ENCODE results near the gene SBF2.

DNA sequence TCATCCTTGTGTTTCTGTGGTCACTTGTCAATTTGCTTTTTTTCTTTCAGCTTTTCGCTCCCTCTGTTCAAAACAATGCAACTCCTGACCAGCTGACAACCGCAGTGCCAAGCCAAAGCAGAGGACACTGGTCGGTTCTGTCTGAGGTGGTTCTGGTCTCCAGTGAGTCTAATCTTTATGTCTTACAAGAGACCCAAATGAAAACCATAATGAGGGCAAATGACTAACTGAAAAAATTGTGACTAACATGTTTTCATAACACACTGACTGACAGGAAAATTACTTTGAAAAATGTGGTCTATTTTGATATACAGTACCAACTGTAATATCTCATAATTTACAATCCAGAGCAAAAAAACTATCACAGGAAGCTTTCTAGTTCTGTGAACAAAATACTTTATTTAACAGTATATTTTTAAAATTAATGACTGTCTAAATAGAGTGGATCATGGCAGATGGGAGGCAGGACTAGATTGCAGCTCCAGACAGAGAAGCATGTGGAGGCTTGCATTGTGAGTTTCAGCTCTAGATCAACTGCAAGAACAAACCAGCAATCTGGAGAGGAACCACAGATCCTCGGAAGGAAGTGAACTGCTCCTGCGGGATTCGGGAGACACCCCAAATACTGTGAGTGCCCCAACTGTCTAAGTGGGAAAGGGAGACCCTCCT is 311.8 kb downstream of the SBF2 start:
- TF ChIP-seq, protein P1, sequence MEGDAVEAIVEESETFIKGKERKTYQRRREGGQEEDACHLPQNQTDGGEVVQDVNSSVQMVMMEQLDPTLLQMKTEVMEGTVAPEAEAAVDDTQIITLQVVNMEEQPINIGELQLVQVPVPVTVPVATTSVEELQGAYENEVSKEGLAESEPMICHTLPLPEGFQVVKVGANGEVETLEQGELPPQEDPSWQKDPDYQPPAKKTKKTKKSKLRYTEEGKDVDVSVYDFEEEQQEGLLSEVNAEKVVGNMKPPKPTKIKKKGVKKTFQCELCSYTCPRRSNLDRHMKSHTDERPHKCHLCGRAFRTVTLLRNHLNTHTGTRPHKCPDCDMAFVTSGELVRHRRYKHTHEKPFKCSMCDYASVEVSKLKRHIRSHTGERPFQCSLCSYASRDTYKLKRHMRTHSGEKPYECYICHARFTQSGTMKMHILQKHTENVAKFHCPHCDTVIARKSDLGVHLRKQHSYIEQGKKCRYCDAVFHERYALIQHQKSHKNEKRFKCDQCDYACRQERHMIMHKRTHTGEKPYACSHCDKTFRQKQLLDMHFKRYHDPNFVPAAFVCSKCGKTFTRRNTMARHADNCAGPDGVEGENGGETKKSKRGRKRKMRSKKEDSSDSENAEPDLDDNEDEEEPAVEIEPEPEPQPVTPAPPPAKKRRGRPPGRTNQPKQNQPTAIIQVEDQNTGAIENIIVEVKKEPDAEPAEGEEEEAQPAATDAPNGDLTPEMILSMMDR (IDR thresholded peaks at IDR 0.05; ENCODE audit: extremely low read depth in 1 of 2, insufficient read depth in 1 of 2, low read depth in 1 of 2, low read length in 2 of 2): no peak
- TF ChIP-seq JUN (IDR thresholded peaks at IDR 0.05; ENCODE audit: borderline replicate concordance, insufficient read depth, insufficient read length, low read depth) (no peak), EZH2 (IDR thresholded peaks at IDR 0.05; ENCODE audit: borderline replicate concordance, low read depth, low read length, severe bottlenecking) (no peak), POLR2A (IDR thresholded peaks at IDR 0.05; ENCODE audit: low read depth, low read length) (no peak), POLR2AphosphoS5 (IDR thresholded peaks at IDR 0.05; ENCODE audit: insufficient read depth, low read depth, low read length) (peak; percentile 32), GATA2 (IDR thresholded peaks at IDR 0.05; ENCODE audit: insufficient read depth, insufficient read length, low read depth, low read length) (no peak), MYC (IDR thresholded peaks at IDR 0.05; ENCODE audit: low read depth, low read length) (no peak), FOS (IDR thresholded peaks at IDR 0.05; ENCODE audit: borderline replicate concordance, insufficient read depth, low read length) (peak; percentile 52)
- TF ChIP-seq, protein P2, sequence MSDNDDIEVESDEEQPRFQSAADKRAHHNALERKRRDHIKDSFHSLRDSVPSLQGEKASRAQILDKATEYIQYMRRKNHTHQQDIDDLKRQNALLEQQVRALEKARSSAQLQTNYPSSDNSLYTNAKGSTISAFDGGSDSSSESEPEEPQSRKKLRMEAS (IDR thresholded peaks at IDR 0.05; ENCODE audit: insufficient read depth, insufficient read length): no peak
